GM12878 (cell line): ENCODE results near the gene GARIN5A. TPM values are rescaled to one million over a fixed set of nuclear protein-coding genes. Genes with fewer than 3 reads are reported as not detected.

ENCODE experiments used
- ATF7 ChIP-seq: fragments of 450-650 bp; IDR thresholded peaks from 2 replicates; pipeline ENCODE4 v1.6.1; 2016; ENCODE audit warnings: low read depth, mild to moderate bottlenecking
- BMI1 ChIP-seq: fragments of 450-650 bp; IDR thresholded peaks from 2 replicates; pipeline ENCODE4 v1.6.1; 2016; ENCODE audit warnings: mild to moderate bottlenecking, moderate library complexity, borderline replicate concordance
- CBX5 ChIP-seq: sonication (generic); IDR thresholded peaks from 2 replicates; pipeline ENCODE4 v1.6.1; 2016; ENCODE audit warnings: low read depth, moderate library complexity, mild to moderate bottlenecking, inconsistent platforms
- CHD2 ChIP-seq: IDR thresholded peaks from 2 replicates; pipeline ENCODE4 v1.6.1; 2011; ENCODE audit warnings: low read depth, low read length, improper control_type of control experiment, borderline replicate concordance
- HDAC2 ChIP-seq: fragments of 200-600 bp; sonication (generic); IDR thresholded peaks from 2 replicates; pipeline ENCODE4 v1.6.1; 2017
- IRF4 ChIP-seq: IDR thresholded peaks from 2 replicates; pipeline ENCODE4 v1.6.1; 2011; ENCODE audit warnings: low read depth, low read length
- KDM1A ChIP-seq: fragments of 200-600 bp; sonication (generic); IDR thresholded peaks from 2 replicates; pipeline ENCODE4 v1.6.1; 2016; ENCODE audit warnings: borderline replicate concordance
- PAX8 ChIP-seq: fragments of 450-650 bp; IDR thresholded peaks from 2 replicates; pipeline ENCODE4 v1.6.1; 2017; ENCODE audit warnings: mild to moderate bottlenecking, moderate library complexity
- RFX5 ChIP-seq: IDR thresholded peaks from 2 replicates; pipeline ENCODE4 v1.6.1; 2011; ENCODE audit warnings: low read depth, low read length, improper control_type of control experiment
- SPI1 ChIP-seq: IDR thresholded peaks from 2 replicates; pipeline ENCODE4 v1.6.1; 2011; ENCODE audit warnings: low read depth, mild to moderate bottlenecking, low read length, moderate library complexity, borderline replicate concordance; ENCODE audit not compliant: insufficient read depth
- SRF ChIP-seq, 2 experiments: IDR thresholded peaks; 2 replicates each; pipeline ENCODE4 v1.6.1; 2011; ENCODE audit warnings: low read depth in 2 of 2, low read length in 2 of 2, mild to moderate bottlenecking in 1 of 2, moderate library complexity in 1 of 2
- STAT3 ChIP-seq: IDR thresholded peaks from 2 replicates; pipeline ENCODE4 v1.6.1; 2011; ENCODE audit warnings: low read depth, low read length, improper control_type of control experiment
- ZNF217 ChIP-seq: fragments of 450-650 bp; IDR thresholded peaks from 2 replicates; pipeline ENCODE4 v1.6.1; 2017; ENCODE audit warnings: antibody characterized with exemption, mild to moderate bottlenecking
- ZNF592 ChIP-seq: fragments of 450-650 bp; IDR thresholded peaks from 2 replicates; pipeline ENCODE4 v1.6.1; 2017; ENCODE audit warnings: mild to moderate bottlenecking, moderate library complexity
- ZSCAN29 ChIP-seq: fragments of 450-650 bp; IDR thresholded peaks from 2 replicates; pipeline ENCODE4 v1.6.1; 2017; ENCODE audit warnings: mild to moderate bottlenecking, moderate library complexity
- polyA plus RNA-seq, 11 experiments: library from polyadenylated mRNA; depleted of rRNA in 4 of 11; unstranded in 6 of 11; stranded (reverse) in 5 of 11; fragments of >200 nt; fragmentation: Nextera tagmentation in 4 of 11; fragmentation: Illumina TruSeq in 1 of 11; extraction: Ambion mirVana in 4 of 11; extraction: Trizol in 1 of 11; gene quantifications; 1 replicate in 1 of 11; 2 replicates in 10 of 11; pipeline versions ENCODE4 v1.2.1 to v1.2.3, GENCODE V29; 2011 to 2016; ENCODE audit warnings: inconsistent platforms in 2 of 11, missing spikeins in 2 of 11, low read depth in 1 of 11
- total RNA-seq, 4 experiments: library from RNA; depleted of rRNA in 3 of 4; stranded (reverse); fragments of >200 nt in 3 of 4; fragmentation: Illumina TruSeq in 1 of 4; extraction: Trizol in 1 of 4; gene quantifications; 2 replicates each; pipeline versions ENCODE4 v1.2.1 to v1.2.3, GENCODE V29; 2013 to 2021
- TF ChIP-seq, protein P1 (sequence below): IDR thresholded peaks from 2 replicates; pipeline ENCODE4 v1.6.1; 2011; ENCODE audit warnings: low read depth, low read length, improper control_type of control experiment, borderline replicate concordance
- TF ChIP-seq, protein P2 (sequence below): fragments of 450-650 bp; IDR thresholded peaks from 2 replicates; pipeline ENCODE4 v1.6.1; 2017; ENCODE audit warnings: antibody characterized with exemption, mild to moderate bottlenecking, moderate library complexity
- TF ChIP-seq, protein P3 (sequence below): IDR thresholded peaks from 2 replicates; pipeline ENCODE4 v1.6.1; 2012; ENCODE audit warnings: low read length, inconsistent platforms
- TF ChIP-seq, protein P4 (sequence below): fragments of 450-650 bp; IDR thresholded peaks from 2 replicates; pipeline ENCODE4 v1.6.1; 2017; ENCODE audit warnings: low read depth, mild to moderate bottlenecking, moderate library complexity

Gene GARIN5A
- total and polyA plus RNA-seq, 10 of the 15 experiments (the other 5 are each of a cell fraction or from before 2014, with no cell fraction given) = 0.18 to 1.2 (median 0.24) TPM; not detected in 6

DNA sequence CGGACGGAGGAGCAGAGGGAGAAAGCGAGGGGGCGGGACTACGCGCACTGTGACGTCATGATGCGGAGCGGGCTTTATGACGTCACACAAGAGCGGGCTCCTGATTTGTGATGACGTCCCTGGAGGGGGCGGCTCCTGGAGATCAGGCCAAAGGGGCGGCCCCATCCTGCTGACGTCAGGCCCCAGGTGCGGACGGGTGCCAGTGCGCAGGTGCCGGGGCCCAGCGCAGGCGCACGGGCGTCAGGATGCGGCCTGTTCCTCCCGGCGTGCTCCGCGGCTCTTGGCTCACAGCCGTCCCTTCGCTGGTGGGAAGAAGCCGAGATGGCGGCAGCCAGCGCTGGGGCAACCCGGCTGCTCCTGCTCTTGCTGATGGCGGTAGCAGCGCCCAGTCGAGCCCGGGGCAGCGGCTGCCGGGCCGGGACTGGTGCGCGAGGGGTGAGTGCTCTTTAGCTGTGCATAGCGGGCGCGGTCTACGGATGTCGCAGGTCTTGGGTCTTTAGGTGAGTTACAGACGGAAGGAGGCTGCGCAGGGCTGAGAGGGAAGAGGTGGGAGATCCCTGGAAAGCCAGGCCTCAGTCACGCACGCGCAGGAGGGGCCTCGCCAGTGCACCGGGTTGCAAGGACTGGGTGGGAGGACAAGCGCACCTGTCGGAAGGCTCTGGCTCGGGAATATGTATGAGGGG is at the start of gene GARIN5A, which contains the start of gene EMC10 (continued):
- TF ChIP-seq, protein P1, sequence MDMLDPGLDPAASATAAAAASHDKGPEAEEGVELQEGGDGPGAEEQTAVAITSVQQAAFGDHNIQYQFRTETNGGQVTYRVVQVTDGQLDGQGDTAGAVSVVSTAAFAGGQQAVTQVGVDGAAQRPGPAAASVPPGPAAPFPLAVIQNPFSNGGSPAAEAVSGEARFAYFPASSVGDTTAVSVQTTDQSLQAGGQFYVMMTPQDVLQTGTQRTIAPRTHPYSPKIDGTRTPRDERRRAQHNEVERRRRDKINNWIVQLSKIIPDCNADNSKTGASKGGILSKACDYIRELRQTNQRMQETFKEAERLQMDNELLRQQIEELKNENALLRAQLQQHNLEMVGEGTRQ = no peak
- TF ChIP-seq, protein P2, sequence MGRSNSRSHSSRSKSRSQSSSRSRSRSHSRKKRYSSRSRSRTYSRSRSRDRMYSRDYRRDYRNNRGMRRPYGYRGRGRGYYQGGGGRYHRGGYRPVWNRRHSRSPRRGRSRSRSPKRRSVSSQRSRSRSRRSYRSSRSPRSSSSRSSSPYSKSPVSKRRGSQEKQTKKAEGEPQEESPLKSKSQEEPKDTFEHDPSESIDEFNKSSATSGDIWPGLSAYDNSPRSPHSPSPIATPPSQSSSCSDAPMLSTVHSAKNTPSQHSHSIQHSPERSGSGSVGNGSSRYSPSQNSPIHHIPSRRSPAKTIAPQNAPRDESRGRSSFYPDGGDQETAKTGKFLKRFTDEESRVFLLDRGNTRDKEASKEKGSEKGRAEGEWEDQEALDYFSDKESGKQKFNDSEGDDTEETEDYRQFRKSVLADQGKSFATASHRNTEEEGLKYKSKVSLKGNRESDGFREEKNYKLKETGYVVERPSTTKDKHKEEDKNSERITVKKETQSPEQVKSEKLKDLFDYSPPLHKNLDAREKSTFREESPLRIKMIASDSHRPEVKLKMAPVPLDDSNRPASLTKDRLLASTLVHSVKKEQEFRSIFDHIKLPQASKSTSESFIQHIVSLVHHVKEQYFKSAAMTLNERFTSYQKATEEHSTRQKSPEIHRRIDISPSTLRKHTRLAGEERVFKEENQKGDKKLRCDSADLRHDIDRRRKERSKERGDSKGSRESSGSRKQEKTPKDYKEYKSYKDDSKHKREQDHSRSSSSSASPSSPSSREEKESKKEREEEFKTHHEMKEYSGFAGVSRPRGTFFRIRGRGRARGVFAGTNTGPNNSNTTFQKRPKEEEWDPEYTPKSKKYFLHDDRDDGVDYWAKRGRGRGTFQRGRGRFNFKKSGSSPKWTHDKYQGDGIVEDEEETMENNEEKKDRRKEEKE = no peak
- TF ChIP-seq ATF7 (peak; percentile 99), SRF (IDR thresholded peaks at IDR 0.05; ENCODE audit: low read depth in 2 of 2, low read length in 2 of 2) (no peak), PAX8 (no peak), HDAC2 (no peak), ZNF217 (0 out of 2 replicates have a peak, but pooled peaks have one; percentile 47), ZSCAN29 (no peak), IRF4 (no peak), CBX5 (no peak), KDM1A (no peak), STAT3 (no peak), CHD2 (0 out of 2 replicates have a peak, but pooled peaks have one; percentile 40), BMI1 (no peak), ZNF592 (no peak), RFX5 (peak; percentile 49; the same call in 1 of the 2 replicates), SPI1 (no peak)
- TF ChIP-seq, protein P3, sequence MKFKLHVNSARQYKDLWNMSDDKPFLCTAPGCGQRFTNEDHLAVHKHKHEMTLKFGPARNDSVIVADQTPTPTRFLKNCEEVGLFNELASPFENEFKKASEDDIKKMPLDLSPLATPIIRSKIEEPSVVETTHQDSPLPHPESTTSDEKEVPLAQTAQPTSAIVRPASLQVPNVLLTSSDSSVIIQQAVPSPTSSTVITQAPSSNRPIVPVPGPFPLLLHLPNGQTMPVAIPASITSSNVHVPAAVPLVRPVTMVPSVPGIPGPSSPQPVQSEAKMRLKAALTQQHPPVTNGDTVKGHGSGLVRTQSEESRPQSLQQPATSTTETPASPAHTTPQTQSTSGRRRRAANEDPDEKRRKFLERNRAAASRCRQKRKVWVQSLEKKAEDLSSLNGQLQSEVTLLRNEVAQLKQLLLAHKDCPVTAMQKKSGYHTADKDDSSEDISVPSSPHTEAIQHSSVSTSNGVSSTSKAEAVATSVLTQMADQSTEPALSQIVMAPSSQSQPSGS = peak; percentile 97
- TF ChIP-seq, protein P4, sequence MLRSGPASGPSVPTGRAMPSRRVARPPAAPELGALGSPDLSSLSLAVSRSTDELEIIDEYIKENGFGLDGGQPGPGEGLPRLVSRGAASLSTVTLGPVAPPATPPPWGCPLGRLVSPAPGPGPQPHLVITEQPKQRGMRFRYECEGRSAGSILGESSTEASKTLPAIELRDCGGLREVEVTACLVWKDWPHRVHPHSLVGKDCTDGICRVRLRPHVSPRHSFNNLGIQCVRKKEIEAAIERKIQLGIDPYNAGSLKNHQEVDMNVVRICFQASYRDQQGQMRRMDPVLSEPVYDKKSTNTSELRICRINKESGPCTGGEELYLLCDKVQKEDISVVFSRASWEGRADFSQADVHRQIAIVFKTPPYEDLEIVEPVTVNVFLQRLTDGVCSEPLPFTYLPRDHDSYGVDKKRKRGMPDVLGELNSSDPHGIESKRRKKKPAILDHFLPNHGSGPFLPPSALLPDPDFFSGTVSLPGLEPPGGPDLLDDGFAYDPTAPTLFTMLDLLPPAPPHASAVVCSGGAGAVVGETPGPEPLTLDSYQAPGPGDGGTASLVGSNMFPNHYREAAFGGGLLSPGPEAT = peak; percentile 37; the same call in 1 of the 2 replicates
